HCT116 (cell line): ENCODE measurements around the gene IL6ST.

Source experiments
- CTCF ChIP-seq, 3 experiments: fragments of 200-600 bp in 1 of 3; sonication (generic) in 1 of 3; IDR thresholded peaks in 2 of 3; conservative IDR thresholded peaks in 1 of 3; 2 replicates each; pipeline ENCODE4 v1.5.1; 2012 to 2017; ENCODE audit warnings: low read depth in 2 of 3, low read length in 2 of 3, antibody characterized with exemption in 1 of 3, borderline replicate concordance in 1 of 3, control low read depth in 1 of 3, mild to moderate bottlenecking in 1 of 3, mixed read lengths in 1 of 3, mixed run types in 1 of 3, moderate library complexity in 1 of 3; ENCODE audit not compliant: insufficient read depth in 1 of 3
- EGR1 ChIP-seq: IDR thresholded peaks from 2 replicates; pipeline ENCODE4 v1.6.1; 2012; ENCODE audit warnings: low read depth
- EZH2 ChIP-seq: fragments of 200-600 bp; sonication (generic); IDR thresholded peaks from 2 replicates; pipeline ENCODE4 v1.6.1; 2017; ENCODE audit warnings: antibody characterized with exemption, mixed run types
- EZH2phosphoT487 ChIP-seq: fragments of 200-600 bp; IDR thresholded peaks from 2 replicates; pipeline ENCODE4 v1.6.1; 2018; ENCODE audit warnings: antibody characterized with exemption, borderline replicate concordance
- MAX ChIP-seq: IDR thresholded peaks from 2 replicates; pipeline ENCODE4 v1.6.1; 2012
- POLR2A ChIP-seq: IDR thresholded peaks from 2 replicates; pipeline ENCODE4 v1.7.0; 2011; ENCODE audit warnings: borderline replicate concordance; ENCODE audit not compliant: insufficient read depth, insufficient read length; ENCODE audit errors: extremely low read depth
- POLR2AphosphoS5 ChIP-seq: IDR thresholded peaks from 2 replicates; pipeline ENCODE4 v1.6.1; 2011; ENCODE audit warnings: mild to moderate bottlenecking, low read depth, low read length, moderate library complexity
- RAD21 ChIP-seq: IDR thresholded peaks from 2 replicates; pipeline ENCODE4 v1.6.1; 2012; ENCODE audit warnings: low read depth, mild to moderate bottlenecking
- REST ChIP-seq: IDR thresholded peaks from 2 replicates; pipeline ENCODE4 v1.6.1; 2012; ENCODE audit warnings: low read depth
- YY1 ChIP-seq: IDR thresholded peaks from 2 replicates; pipeline ENCODE4 v1.6.1; 2011; ENCODE audit warnings: low read length, low read depth, moderate library complexity, mild to moderate bottlenecking; ENCODE audit not compliant: insufficient replicate concordance; ENCODE audit errors: extremely low read depth
- ZBTB33 ChIP-seq: IDR thresholded peaks from 2 replicates; pipeline ENCODE4 v1.6.1; 2011; ENCODE audit warnings: mild to moderate bottlenecking, low read length, moderate library complexity; ENCODE audit not compliant: insufficient replicate concordance; ENCODE audit errors: extremely low read depth

GRCh38 chr5:55924744-55925143, 70.0 kb downstream of the IL6ST start:
- TF ChIP-seq ZBTB33: no peak
- no peak for TF ChIP-seq EZH2
- no peak for TF ChIP-seq RAD21
- TF ChIP-seq MAX: no peak
- TF ChIP-seq CTCF (IDR thresholded peaks at IDR 0.05 in 2 of 3, conservative IDR thresholded peaks at IDR 0.05 in 1 of 3; ENCODE audit: borderline replicate concordance in 1 of 3, insufficient read depth in 1 of 3, low read depth in 2 of 3, low read length in 2 of 3): no peak
- TF ChIP-seq POLR2A: no peak
- TF ChIP-seq YY1: no peak
- TF ChIP-seq POLR2AphosphoS5: no peak
- TF ChIP-seq REST: no peak
- no peak for TF ChIP-seq EGR1
- no peak for TF ChIP-seq EZH2phosphoT487
